ENCODE results near the gene TCAP.

TCAP gene

DNA sequence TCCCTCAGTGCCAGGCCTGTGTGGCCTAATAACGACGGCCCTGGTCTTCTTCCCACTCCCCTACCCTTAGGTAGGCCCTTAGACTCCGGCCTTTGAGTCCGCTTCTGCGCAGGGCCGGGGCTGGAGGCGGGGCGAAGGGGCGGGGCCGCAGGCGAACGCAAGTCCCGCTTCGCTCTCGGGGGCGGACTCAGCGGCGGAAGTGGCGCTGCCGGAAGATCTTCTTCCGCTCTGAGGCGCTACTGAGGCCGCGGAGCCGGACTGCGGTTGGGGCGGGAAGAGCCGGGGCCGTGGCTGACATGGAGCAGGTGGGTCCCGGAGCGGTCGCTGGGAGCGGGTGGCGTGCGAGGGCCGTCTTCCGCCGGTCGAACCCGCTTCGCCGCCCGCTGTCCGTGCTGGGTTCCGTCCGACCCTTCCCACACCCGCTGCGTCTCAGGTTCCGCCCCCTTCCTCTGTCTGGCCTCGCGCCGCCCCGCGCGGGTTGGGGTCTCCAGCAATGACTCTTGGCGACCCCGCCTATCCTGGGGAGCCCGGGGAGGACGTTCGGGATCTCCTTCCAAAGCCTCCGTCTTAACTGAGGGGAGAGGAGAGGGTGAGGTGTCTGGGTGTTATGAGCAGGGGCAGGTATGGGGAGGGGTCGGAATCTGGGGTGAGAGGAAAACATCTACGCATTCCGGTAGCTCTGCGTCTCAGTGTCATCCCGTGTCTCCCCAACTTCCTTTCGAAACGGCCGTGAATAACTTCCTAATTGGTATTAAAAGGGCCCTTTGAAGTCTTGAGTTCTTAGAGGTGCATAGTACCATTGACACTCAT is 28.0 kb upstream of the TCAP start, which contains the start of gene STARD3:
Gene STARD3, plus strand, starts transcription at position 218 of the 810 bp plus-strand sequence. CDS start 16,388 bp downstream, outside the sequence.
- Mint-ChIP-seq H3K27ac (peak within 1 kb of the TSS; percentile 81), H3K36me3 (ENCODE audit: low read depth) (no peaks in the 10 kb centered on the region), H3K4me1 (ENCODE audit: low read depth) (peaks cover 54% of the 10 kb centered on the region), H3K4me3 (peak within 1 kb of the TSS; percentile 91), H3K9me3 (no peaks in the 10 kb centered on the region), H3K27me3 (no peaks in the 10 kb centered on the region)

DNA sequence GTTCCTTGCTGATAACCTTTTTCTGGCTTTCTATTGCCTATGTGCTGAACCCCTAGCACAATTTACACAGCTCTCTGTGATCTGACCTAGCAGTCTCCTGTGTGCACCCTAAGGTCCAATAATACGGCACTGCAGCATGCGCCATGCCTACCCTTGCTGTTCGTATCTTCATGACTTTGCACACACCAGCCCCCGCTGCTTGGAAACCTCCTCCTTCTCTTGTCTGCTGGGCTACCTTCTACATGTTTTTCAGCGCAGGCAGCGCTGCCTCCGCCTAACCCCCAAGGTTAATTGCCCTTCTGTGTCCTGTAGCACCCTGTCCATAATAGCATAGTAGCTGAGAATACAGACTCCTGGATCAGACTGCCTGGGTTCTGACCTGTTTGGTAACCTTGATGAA is 26.8 kb upstream of the TCAP start:
- Mint-ChIP-seq H3K36me3 (ENCODE audit: low read depth) (no peaks in the 10 kb centered on the region), H3K27ac (no peak overlapping the region), H3K9me3 (no peaks in the 10 kb centered on the region), H3K27me3 (no peaks in the 10 kb centered on the region), H3K4me3 (peak overlapping the region; percentile 91), H3K4me1 (ENCODE audit: low read depth) (peaks cover 64% of the 10 kb centered on the region)

DNA sequence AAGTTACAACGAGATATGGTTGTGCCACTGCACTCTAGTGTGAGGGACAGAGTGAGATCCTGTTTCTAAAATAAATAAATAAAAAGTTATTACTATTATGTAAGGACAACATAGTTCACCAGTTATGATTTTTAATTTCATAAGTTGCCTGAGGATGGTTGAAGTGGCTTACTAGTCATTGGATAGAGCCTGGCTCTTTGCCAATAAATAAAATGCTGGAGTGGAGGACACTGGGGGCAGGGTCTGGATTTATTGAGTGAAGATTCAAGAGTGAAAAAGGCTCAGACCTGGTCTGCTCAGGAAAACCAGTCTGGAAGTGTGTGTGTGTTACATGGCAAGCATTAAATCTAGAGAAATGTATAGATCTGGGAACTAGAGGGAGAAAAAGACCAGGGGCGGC is 26.1 kb upstream of the TCAP start:
- peaks cover 72% of the 10 kb centered on the region for H3K4me1 Mint-ChIP-seq (ENCODE audit: low read depth)
- H3K36me3 Mint-ChIP-seq (ENCODE audit: low read depth): no peaks in the 10 kb centered on the region
- no peak overlapping the region for H3K27ac Mint-ChIP-seq
- H3K4me3 Mint-ChIP-seq: peak overlapping the region; percentile 19
- no peaks in the 10 kb centered on the region for H3K9me3 Mint-ChIP-seq
- no peaks in the 10 kb centered on the region for H3K27me3 Mint-ChIP-seq

DNA sequence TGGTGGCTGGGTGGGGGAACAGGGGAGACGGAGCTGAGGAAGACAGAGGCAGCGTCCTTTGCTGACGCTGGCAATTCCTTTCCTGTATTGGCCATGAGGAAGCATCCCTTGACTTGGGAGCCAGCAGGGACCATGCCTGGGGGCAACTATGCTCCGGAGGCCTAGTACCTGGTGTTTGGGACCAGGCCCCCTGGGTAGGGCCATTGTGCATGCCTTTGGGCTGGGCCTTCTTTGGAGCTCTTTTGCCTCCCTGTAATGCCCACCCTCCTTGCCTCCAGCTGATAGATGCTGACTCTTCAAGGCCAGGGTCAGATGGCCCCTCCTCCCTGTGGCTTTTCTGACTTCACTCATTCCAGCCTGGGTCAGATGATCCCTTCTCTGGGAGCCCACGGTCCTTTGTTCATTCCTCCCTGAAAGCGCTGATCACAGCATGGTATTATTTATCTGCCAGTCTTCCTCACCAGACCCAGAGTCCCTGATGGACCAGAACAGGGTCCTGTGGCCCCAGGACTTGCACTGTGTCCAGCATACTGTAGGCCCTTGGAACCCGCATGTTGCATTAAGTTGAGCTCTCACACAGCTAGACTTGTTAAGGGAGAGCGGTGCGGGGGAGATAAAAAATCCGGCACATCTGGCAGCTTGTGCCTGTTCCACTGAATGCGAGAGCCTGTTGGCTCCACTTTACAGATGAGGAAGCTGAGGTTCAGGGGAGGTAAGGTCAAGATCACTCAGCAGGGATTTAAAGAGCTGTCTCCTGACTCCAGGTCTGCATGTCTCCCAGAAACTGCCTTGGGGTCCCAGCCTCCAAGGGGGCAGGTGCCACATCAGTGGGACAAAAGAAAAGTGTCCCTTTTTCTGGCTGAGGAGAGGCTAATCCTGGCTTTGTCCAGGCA is 25.3 kb upstream of the TCAP start:
- no peaks in the 10 kb centered on the region for H3K9me3 Mint-ChIP-seq
- H3K36me3 Mint-ChIP-seq (ENCODE audit: low read depth): peaks cover under 1% of the 10 kb centered on the region
- H3K27me3 Mint-ChIP-seq: no peaks in the 10 kb centered on the region
- peaks cover 77% of the 10 kb centered on the region for H3K4me1 Mint-ChIP-seq (ENCODE audit: low read depth)
- peak overlapping the region; percentile 19 for H3K4me3 Mint-ChIP-seq
- H3K27ac Mint-ChIP-seq: peak overlapping the region; percentile 29

DNA sequence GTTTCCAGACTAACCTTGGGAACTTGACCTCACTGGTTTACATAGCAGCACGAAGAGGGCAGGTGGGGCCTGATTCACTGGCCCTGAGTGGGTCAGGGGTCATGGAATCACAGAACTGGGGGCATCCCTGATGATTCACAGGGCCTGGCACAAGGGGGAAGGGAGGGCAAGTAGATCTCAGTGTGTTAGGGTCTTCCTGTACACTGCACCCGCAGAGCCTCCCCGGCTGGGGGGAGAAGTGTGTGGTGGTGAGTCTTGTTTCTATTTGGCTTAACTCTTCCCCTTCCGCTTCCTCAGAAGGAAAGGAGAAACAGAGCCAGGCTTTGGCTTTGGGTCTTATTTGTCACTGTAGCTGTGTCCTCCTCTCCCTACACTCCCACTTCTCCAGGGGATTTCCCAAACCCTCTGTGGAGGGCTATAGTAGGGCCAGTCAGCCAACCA is 24.5 kb upstream of the TCAP start:
- Mint-ChIP-seq H3K27ac (peak overlapping the region; percentile 38), H3K4me1 (ENCODE audit: low read depth) (peaks cover 85% of the 10 kb centered on the region), H3K4me3 (no peak overlapping the region), H3K27me3 (no peaks in the 10 kb centered on the region), H3K9me3 (no peaks in the 10 kb centered on the region), H3K36me3 (ENCODE audit: low read depth) (peaks cover 8% of the 10 kb centered on the region)

DNA sequence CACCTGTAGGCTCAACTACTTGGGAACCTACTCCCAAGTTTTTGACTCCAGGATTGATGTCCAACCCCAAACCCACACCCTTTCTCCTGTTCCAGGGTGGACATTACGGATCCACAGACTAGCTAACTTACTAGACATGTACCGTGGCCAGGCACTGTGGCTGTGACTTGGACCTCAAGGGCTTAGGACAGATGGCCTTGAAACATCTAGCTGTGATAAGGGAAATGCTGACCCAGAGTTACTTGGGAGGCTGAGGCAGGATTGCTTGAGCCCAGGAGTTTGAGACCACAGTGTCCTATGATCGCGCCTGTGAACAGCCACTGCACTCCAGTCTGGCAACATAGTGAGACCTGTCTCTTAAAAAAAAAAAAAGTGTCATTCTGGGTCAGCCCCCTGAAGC is 24.1 kb upstream of the TCAP start:
- H3K36me3 Mint-ChIP-seq (ENCODE audit: low read depth): peaks cover 8% of the 10 kb centered on the region
- H3K4me3 Mint-ChIP-seq: no peak overlapping the region
- H3K9me3 Mint-ChIP-seq: no peaks in the 10 kb centered on the region
- peaks cover 85% of the 10 kb centered on the region for H3K4me1 Mint-ChIP-seq (ENCODE audit: low read depth)
- H3K27ac Mint-ChIP-seq: no peak overlapping the region
- no peaks in the 10 kb centered on the region for H3K27me3 Mint-ChIP-seq

DNA sequence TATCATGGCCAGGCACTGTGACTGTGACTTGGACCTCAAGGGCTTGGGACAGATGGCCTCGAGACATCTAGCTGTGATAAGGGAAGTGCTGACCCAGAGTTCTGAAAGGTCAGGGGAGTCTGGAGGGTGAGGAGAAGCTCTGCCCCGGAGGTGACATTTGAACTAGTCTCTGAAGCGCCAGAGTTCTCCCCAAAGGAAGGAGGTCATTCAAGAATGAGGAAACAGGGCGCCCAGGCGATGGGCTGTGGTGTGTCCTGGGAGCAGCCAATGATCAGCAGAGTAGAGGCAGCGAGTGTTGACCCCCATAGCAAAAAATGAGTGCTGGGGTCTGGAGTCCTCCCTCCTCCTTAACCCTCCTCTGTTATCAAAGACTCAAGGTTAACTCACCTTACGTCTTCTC is 23.3 kb upstream of the TCAP start:
- no peak overlapping the region for H3K4me3 Mint-ChIP-seq
- H3K27me3 Mint-ChIP-seq: no peaks in the 10 kb centered on the region
- no peaks in the 10 kb centered on the region for H3K9me3 Mint-ChIP-seq
- no peak overlapping the region for H3K27ac Mint-ChIP-seq
- H3K4me1 Mint-ChIP-seq (ENCODE audit: low read depth): peaks cover 84% of the 10 kb centered on the region
- H3K36me3 Mint-ChIP-seq (ENCODE audit: low read depth): peaks cover 8% of the 10 kb centered on the region

DNA sequence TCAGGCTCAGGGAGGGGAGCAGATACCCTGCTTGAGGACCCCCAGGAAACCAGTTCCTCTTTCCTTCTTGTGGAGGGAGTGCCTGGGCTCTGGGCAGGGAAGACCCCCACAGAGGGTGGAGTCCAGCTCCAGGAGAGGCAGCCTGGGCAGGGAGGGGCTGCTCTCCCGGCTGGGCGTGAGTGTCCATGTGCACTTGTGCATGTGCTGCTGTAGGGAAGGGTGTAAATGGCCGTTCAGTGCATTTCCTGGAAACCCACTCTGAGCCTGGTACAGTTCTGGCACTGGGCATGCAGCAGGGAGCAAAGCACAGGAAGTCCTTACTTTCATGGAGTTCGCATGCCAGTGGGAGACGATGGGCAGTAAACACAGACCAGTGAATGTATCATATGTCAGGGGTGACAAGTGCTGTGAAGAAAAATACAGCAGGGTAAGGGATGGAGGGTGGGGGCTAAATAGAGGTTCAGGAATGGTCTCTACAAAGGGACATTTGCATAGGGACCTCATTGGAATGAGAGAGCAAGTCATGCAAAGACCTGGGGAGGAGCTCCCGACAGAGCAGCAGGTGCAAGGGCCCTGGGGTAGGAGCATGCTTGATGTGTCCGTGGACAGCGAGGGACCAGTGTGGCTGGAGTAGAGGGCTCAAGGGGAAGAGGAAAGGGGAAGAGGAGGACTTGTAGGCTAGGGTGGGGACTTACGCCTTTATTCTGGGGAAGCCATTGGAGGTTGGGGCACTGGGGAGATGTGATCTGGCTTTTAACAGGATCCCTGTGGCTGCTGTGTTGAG is 22.7 kb upstream of the TCAP start:
- Mint-ChIP-seq H3K4me1 (ENCODE audit: low read depth) (peaks cover 84% of the 10 kb centered on the region), H3K27ac (peak overlapping the region; percentile 1), H3K36me3 (ENCODE audit: low read depth) (peaks cover 8% of the 10 kb centered on the region), H3K9me3 (no peaks in the 10 kb centered on the region), H3K27me3 (no peaks in the 10 kb centered on the region), H3K4me3 (no peak overlapping the region)

DNA sequence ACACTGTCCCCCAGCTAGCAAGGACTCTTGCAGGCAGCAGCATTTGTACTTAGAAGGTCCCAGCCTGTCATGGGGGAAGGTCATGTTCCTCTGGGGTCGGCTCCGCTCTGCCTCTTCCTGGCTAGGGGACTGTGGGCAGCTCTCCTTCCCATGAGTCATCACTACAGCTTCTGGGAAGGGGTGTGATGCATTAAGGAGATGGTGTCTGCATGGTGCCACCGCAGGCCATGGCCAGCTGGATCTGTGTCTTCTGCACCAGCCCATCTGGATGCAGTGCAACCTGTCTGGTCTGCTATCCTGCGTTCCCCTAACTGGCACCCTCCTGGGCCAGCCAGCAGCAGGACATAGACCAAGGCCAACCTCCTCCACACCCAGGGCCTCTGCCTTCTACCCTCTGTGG is 21.9 kb upstream of the TCAP start:
- Mint-ChIP-seq H3K27ac (peak overlapping the region; percentile 8), H3K4me1 (ENCODE audit: low read depth) (peaks cover 77% of the 10 kb centered on the region), H3K4me3 (no peak overlapping the region), H3K36me3 (ENCODE audit: low read depth) (peaks cover 8% of the 10 kb centered on the region), H3K9me3 (no peaks in the 10 kb centered on the region), H3K27me3 (no peaks in the 10 kb centered on the region)

DNA sequence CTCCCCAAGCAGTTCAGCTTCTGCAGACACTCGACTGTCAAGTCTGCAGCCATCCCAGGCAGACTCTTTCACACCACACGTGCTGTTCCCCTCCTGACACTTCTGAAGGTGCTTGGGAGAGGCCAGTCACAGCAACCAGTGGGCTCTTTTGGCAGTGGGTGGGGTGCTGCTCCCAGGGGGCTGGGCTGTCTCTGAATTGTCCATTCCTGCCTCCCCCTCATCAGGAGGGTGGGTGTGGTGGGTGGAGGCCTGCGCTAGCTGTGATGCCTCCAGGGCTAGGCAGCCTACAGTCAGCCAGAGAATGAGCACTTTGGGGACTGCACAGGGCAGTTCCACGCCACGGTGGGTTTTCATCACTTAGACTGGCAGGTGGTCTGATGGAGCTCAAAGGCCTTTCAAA is 17.9 kb upstream of the TCAP start:
- H3K4me3 Mint-ChIP-seq: no peak overlapping the region
- no peaks in the 10 kb centered on the region for H3K27me3 Mint-ChIP-seq
- no peaks in the 10 kb centered on the region for H3K9me3 Mint-ChIP-seq
- peaks cover 13% of the 10 kb centered on the region for H3K36me3 Mint-ChIP-seq (ENCODE audit: low read depth)
- H3K4me1 Mint-ChIP-seq (ENCODE audit: low read depth): peaks cover 62% of the 10 kb centered on the region
- no peak overlapping the region for H3K27ac Mint-ChIP-seq

DNA sequence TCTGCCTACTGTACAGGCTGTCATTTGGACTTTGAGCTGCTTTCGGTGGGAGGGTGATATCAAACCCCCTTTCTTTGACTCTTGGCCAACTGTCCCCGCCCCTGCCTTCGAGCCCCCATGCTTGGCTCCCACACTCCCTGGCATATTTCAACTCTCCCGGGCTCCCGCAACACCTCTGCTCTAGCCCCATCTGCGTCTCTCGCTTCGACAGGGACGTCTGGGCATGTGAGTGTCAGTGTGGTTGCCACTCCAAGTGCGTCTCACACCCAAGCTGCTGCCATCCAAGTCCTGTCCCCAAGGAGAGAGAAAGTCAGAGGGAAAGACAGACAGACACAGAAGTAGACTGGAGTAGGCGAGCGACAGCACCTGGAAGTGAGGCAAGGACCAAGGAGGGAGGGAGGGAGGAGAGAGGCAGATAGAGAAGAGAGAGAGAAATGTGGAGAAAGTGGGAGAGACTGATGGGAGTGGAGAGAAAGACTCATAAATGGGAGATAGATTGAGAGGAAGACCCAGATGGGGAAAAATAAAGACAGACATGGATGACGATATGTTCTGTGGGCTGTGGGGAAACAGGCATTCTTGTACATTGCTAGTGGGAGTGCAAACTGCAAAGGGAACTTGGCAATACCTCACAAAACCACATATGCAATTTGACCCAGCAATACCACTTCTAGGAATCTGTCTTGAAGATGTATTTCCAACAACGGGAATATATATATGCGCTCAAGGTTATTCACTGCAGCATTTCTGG is 16.4 kb upstream of the TCAP start:
- no peaks in the 10 kb centered on the region for H3K27me3 Mint-ChIP-seq
- no peak overlapping the region for H3K4me3 Mint-ChIP-seq
- H3K4me1 Mint-ChIP-seq (ENCODE audit: low read depth): peaks cover 52% of the 10 kb centered on the region
- H3K27ac Mint-ChIP-seq: no peak overlapping the region
- H3K36me3 Mint-ChIP-seq (ENCODE audit: low read depth): peaks cover 13% of the 10 kb centered on the region
- no peaks in the 10 kb centered on the region for H3K9me3 Mint-ChIP-seq

DNA sequence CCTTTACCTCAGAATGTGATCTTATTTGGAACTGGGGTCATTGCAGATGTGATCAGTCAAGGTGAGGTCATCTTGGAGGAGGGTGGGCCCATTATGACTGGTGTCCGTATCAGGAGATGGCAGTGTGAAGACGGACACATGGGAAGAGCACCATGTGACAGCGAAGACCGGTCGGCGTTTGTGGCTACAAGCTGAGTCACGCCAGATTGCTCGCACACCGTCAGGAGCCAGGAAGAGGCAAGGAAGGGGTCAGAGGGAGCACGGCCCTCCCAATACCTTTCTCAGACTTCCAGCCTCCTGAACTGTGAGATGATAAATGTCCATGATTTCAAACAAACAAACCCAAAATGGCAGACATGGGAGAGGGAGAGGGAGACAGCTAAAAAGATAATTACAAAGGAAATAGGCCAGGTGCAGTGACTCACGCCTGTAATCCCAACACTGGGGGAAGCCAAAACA is 15.0 kb upstream of the TCAP start:
- no peak overlapping the region for H3K4me3 Mint-ChIP-seq
- no peaks in the 10 kb centered on the region for H3K9me3 Mint-ChIP-seq
- H3K4me1 Mint-ChIP-seq (ENCODE audit: low read depth): peaks cover 49% of the 10 kb centered on the region
- H3K36me3 Mint-ChIP-seq (ENCODE audit: low read depth): peaks cover 15% of the 10 kb centered on the region
- no peak overlapping the region for H3K27ac Mint-ChIP-seq
- no peaks in the 10 kb centered on the region for H3K27me3 Mint-ChIP-seq

DNA sequence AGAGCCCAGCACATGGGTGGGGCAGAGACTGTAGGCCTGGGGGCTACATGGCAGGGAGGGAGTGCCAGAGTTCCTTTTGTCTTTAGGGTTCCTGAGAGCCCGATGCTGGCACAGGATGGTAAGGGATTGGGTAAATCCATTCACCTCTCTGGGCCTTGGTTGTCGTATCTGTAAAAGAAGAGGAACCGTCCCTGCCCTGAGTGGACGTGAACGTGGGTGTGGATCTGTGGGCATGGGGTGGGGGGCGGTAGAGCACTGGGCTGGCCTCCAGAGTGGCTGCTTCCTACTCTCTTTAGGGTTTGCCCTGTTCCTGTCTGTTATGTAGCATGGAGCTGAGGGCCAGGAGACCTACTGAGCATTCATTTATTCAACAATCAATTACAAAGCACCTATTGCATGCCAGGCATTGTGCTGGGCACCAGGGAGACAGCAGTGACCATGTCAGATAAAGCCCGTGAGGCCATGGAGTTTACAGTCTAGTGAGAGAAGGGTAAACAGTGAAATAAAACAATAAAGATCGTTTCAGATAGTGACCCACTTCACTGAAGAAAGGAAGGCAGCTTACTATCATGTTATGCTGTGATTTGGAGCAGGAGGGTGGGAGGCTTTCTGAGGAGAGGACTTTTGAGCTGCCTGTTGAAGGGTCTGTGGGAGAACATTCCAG is 13.1 kb upstream of the TCAP start:
- peaks cover 43% of the 10 kb centered on the region for H3K4me1 Mint-ChIP-seq (ENCODE audit: low read depth)
- no peak overlapping the region for H3K4me3 Mint-ChIP-seq
- H3K27me3 Mint-ChIP-seq: no peaks in the 10 kb centered on the region
- H3K36me3 Mint-ChIP-seq (ENCODE audit: low read depth): peaks cover 16% of the 10 kb centered on the region
- H3K9me3 Mint-ChIP-seq: no peaks in the 10 kb centered on the region
- no peak overlapping the region for H3K27ac Mint-ChIP-seq

Data from stimulated activated naive CD8-positive, alpha-beta T cell treated with anti-CD3 and anti-CD28 coated beads, Interleukin-15, Interleukin-2, amounts not matched to agents 100 ng/mL and 50 ng/mL, for 24 hours (primary cell).